Smooth muscle cell of the brain vasculature (primary cell): ENCODE results near the gene ZDHHC14.
"Not testable (repeated sequence)": the region's sequence is repeated elsewhere in the genome, so short reads cannot be mapped to it uniquely, and the experiment has no call there.

Experiments used
- DNase-seq: peaks from one replicate; pipeline ENCODE4 v3.0.0-alpha.2; 2012; ENCODE audit warnings: low read depth, low spot score

Gene ZDHHC14

DNA sequence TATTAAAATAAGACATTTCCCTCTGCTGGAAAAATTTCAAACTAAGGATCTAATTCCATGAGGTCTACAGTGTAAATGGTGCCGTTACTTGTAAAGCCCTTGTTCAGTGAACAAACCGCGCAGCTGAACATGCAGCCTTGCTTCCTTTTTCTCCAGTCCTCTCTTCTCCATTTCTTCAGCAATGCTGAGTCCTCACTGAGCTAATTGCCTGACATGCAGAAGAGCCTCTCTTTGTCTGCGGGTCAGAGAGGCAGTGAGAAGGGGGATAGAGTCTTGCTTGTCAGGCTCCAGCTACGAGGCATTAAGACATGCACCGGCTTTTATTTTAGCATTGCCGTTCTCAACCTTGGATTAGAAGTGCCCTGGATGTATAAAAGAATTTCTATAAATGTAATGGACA is 25.7 kb downstream of the ZDHHC14 start:
- DNase-seq = no peak

DNA sequence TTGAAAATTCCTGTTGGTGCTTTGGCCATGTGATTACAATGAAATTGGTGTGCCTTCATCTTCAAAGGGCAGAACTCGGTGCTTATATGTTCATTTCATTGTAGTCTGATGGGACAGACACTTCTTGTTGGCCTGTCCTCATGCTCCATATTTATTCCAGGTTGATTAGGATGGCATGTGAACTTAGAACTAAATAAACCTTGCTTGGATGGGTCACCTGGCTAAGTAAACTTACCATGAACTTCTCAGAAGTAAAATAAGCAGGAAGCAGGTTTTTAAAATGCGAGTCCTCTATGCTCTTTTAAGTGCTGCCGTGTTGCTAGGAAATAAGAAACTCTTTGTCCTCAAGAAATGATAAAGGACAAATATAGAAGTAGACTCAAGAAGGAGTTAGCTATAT is 26.7 kb downstream of the ZDHHC14 start:
- no peak for DNase-seq

DNA sequence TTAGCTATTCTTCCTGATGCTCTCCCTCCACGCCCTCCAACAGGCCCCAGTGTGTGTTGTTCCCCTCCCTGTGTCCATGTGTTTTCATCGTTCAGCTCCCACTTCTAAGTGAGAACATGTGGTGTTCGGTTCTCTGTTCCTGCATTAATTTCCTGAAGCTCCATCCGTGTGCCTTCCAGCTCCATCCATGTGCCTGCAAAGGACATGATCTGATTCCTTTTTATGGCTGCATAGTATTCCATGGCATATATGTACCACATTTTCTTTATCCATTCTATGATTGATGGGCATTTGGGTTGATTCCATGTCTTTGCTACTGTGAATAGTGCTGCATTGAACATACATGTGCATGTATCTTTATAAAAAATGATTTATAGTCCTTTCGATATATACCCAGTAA is 27.4 kb downstream of the ZDHHC14 start:
- not testable (repeated sequence) for DNase-seq

DNA sequence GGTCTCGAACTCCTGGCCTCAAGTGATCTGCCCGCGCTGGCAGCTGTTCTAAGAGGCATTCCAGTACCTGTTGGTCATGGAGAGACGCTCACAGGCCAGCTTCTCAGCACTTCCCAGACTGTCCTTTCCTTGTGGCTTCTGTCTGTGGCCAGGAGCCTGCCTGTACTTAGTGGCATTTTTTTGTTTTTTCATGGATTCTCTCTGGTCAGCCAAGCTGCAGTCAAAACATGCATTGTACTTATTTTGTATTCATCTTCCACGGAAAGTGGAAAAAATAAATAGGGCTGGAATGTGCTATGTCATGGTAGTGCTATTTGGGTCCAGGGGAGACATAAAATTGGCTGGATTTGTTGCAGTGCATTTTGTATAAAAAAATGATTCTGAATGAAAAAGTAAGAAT is 29.1 kb downstream of the ZDHHC14 start:
- DNase-seq = no peak

DNA sequence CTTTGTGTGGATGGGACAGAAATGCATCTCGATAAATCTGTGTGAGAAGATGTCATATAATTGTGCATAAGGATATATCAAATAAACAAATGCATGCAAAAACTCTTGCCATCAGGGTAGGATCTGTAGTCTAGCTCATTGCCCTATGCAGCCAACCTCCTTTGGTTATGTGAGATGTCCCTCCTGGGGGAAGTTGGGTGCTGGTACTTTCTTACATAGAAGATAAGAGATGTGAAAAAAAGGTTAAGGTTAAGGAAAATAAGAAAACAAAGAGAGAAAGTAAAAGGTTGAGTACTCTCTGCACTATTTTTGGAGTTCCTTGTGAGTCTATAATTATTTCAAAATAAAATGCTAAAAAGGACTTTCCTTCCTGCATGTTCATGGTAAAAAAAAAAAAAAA is 30.4 kb downstream of the ZDHHC14 start:
- no peak for DNase-seq

DNA sequence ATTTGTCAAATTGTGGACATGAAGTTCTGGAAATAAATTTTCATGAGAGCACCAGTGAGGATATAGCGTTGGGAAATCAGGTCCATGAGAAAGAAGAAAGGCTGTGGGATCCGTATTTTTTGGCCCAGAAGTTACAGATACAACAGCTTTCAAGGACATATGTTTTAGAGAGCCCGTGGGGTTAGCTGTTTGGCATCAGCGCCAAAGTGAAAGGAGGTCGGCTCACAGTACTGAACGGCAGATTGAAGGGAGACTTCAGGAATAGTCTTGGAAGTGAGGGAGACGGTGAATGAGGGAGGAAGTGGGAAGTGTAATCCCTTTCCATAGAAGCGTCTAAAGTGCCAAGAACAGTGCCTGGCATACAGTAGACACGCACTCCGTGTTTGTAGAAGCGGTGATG is 31.8 kb downstream of the ZDHHC14 start:
- no peak for DNase-seq

DNA sequence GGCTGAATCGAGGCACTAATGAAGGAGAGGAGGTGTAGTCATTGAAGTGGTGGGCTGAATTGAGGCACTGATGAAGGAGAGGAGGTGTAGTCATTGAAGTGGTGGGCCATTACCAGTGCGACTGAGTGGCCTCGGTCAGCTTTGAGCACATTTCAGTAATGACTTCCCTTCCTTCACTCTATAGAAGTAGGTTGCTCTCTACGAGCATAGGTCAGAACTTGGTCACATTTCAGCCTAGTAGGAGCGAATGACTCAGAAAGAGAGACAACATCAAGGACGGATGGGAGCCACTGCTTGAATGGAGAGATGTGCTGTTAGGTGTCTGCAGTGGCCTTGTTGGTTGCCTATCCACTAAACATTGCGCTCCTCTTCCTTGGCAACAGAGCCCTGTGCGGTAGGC is 39.5 kb downstream of the ZDHHC14 start:
- no peak for DNase-seq

DNA sequence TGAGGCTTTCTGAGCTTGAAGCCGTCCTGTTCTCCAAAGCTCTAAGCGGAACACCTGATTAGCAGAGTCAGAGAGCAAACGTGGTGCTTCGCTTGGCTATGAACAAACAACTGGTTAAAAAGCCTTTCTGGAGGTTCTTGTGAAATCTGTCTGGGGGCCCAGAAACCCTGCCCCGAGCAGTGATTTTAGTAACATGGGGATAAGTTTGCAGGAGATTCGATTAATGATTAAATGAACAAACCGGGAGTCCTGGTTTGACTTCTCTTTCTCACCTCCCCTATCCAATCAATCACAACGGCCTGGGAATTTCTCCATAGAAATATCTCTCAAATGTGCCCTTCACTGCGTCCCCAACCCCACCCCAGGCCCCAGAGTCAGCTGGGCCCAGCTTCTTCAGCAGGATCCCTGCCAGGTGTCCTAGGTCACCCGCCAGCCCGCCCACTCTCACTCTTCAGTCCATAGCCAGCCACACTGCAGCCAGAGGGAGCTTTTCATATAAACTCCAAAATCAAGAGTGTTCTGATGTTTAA is 43.6 kb downstream of the ZDHHC14 start:
- DNase-seq = no peak

DNA sequence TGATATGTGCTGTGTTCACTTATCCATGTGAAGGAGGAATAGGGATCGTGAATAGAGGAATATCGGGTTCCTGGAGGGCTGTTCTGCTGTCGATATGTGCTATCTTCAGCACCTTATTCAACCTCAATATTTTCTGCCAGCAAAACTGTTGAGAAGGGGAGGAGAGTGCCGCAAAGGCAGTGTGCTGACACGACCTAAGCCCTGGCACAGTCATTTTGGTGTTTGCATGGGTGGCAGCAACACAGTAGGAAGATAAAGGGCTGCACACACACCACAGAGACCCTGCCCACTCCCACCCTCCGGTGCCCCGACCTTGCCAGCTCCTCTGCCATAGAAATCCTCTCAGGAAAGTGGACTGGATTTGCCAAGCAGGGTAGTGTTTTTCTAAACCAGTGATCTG is 47.0 kb downstream of the ZDHHC14 start:
- no peak for DNase-seq

DNA sequence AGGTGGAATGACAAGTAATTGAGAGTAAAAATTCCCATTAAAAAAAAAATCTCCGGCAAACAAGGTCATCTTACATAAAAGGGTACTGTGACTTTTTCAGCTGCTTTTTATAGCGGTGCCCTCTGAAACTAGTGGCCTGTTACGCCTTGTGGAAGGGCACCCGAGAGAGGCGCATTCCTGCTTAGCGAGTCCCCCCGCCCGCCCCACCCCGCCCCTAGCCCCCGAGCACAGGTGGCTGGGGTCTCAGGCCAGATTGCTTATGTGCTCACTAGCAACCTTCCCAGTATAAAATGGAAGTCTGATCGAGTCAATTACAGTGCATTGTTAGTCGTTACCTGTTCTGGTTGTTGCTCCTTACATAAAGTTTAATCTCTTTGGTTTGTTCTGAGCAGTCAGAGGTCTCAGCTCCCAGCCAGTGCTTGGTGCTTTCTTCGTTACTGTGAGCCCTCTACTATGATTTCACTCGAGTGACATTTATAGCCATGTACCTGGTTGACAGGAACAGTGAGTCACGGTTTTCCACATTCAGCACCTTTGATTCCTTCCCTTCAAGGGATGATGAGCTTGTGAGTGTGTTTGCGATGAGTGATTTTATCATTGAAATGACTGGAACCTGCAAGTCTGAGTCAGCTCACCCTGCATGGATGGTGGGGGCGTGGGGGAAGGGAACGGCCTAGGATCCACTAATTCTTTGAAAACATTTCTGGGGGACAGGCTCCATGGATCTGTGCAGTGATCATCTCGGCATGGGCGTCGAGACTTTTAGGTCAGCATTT is 47.6 kb downstream of the ZDHHC14 start:
- DNase-seq = no peak

DNA sequence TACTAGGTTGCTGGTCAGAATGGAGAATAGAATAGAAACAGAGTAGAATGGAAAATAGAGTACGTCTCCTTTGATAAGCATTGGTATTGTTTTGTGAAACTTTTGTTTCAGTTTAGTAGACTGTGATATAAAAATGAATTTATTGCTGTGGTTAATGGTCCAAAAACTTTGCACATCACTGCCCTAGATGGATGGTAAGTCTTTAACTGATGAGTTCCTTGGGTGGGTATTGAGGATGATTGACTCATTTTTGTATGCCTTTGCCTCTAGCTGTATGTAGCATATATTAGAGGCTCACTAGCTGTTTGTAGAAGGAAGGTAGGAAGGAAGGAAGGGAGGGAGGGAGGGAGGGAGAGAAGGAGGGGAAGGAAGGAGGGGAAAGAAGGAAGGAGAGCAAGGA is 48.3 kb downstream of the ZDHHC14 start:
- no peak for DNase-seq

DNA sequence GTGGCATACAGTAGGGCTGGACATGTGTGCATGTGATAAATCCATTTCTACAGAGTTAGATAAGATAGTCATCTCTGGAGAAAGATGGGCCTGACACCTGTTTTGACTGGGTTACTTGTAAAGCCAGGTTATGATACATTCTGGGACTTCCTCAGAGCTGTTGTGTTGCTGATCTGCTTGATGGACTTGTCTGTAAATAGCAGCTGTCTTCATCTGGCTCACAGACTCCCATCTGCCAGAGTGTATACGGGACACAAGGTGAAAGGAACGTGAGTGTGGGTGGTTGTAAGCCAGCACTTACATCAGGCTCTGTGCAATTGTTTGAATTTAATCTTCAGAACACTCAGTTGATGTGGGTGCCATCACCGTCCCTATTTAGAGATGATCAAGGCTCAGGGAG is 49.8 kb downstream of the ZDHHC14 start:
- DNase-seq = no peak

DNA sequence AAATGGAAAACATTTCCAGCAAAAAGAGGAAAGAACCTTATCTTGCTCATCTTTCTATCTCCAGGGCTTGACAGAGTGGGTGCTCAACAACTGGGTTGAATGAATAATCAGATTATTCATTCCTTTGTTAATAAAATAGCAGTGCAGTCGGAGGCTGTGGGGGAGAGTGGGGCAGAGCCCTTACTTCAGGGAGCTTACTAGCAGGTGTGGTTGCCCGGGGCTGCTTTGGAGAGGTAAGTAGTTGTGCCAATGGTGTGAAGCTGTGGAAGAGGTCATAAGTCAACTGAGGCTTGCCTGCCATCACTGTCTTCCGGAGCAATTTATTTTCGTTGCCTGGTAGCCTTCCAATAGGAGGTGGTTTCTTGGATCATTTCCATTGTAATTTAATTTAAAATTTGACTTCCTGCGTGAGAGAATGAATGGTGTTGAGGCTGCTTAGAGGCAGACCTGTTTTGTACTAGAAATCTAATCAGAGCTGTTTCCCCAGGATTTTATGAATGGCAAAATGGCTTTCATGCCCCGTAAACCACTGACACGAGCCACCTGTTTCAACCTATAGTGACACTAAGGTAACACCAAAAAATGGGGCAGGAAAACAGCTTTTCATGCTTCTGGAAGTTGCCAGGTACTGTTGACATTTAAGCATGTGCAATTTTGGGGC is 51.4 kb downstream of the ZDHHC14 start:
- no peak for DNase-seq

DNA sequence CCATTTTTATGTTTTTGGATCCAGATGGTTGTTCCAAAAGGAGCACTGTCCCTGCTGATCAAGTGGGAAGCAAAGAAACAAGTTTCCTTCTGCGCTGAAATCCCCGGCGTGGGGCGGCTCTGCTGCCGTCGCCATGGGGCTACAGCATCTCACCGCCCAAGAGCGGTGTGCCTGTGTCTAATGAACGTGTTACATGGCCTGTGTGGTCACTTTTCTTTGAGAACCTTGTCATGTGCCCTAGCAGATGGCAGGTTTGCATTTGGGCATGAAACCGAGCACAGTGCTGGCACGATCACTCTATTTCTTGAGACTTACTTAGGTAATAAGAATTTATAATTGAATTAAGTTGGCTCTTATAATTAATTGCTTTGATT is 51.9 kb downstream of the ZDHHC14 start:
- no peak for DNase-seq

DNA sequence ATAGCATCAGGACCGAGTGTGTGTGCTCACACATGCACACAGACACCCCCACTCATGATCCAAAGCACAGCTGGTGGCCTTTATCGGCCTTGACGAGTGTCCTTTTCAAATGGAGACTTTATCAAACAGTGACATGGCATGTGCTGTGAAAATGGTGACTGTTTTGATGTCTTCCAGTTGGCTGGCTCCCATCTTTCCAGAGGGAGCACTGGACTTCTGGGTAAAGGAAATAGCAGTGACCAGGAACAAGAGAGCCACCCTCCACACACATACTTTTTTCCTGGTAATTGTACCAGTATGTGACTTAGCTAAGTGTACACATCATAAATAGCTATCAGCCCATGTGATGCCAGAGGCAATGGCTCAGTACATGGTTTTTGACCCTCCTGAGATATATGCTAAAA is 52.7 kb downstream of the ZDHHC14 start:
- no peak for DNase-seq

DNA sequence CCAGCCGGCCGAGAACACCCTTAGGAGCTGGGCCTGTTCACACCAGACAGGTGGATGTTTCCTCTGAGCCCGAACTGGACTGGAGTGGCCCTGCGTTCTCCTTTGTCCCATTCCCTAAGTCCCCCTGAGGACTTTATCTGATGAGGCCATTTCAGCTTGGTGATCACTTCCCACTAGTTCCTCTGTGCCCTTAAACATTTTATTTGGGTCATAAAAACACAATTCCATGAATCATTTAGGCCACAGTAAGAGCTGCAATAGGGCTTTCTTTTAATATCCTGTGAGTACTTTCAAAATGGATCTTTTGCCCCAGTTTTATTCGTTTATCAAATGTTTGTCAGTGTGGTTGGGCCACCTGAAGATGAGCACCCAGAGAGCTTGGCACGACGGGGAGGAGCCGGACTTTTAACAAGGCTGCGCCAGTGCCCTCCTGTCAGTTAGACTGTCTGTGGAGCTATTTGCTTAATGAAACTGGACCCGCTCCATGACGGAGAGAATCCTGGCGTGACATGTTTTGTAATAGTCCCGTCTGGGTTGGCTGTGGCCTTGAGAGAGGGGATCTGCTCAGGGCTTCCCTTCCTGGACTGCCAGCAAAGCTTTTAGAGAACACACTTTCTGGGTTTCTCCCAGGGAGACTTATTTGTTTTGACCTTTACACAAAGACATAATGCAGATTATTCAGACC is 53.5 kb downstream of the ZDHHC14 start:
- DNase-seq = no peak

DNA sequence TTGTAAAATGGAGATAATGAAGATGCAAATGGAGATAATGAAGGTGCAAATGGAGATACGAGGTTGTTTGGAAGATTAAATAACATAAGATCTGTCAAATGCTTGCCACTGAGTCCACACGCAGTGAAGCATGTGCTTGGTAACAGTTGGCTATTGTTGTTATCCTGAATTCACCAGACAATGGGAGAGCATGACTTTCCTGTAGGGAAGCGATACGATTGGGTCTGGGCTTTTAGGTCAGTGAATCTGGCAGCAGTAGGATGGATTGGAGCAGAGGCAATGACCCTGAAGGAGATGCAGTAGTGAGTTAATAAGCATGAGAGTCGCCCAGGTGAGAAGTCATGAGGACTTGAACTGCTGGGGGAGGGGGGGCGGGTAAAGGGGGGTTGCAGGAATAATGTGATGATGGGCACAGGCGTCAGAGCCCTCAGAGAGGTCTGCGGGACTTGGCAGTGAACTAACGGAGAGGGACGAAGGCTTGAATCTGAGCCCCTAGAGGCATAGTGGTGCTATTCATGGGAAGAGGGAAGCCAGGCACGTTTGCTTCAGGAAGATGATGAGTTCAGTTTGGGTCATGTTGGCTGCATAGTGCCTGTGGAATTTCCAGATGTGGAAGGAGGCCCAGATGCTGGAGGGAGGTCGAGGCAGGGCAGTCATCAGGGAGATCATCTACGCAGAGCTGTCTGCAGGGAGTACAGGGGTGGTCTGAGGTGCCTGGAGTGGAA is 55.4 kb downstream of the ZDHHC14 start:
- no peak for DNase-seq

DNA sequence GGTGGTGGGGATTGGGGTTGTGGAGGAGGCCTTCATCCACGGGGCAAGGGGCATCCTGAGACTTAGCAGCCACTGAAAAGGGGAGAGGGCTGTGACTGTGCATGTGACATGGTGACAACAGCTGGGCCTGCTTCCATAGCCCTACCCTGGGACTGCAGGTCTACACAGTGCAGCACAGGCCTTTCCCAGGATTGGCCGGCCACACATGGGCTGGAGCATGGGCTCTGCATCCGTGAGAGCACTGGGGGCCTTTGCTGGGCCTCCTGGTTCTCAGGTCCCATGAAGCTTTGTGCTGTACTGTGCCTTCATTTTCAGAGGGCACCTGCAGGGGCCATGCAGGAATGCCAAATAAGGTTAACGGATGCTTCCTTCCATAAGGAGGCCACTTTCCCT is 56.0 kb downstream of the ZDHHC14 start:
- no peak for DNase-seq

DNA sequence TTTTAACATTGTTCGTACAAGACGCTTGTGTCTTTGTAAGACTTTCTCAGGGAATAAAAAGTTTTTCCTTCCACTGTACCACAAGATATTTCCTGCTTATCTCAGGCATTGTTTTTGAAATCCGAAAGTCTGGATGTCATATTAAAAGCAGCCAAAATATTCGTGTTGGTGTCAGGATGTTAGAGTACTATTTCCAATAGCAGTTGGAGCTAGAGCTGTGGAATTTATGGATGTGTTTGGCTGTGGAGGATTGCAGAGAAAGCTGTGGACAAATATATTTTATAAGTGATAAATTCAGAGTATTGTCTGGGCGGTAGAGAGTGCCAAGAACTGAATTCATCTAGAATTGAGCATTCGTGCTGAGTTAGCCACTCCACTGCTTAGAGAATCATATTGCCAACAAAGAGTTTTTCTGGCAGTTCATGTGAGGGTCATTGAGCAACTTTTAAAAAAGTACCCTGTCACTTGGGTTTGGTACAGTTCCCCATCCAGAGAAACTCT is 57.7 kb downstream of the ZDHHC14 start:
- no peak for DNase-seq

DNA sequence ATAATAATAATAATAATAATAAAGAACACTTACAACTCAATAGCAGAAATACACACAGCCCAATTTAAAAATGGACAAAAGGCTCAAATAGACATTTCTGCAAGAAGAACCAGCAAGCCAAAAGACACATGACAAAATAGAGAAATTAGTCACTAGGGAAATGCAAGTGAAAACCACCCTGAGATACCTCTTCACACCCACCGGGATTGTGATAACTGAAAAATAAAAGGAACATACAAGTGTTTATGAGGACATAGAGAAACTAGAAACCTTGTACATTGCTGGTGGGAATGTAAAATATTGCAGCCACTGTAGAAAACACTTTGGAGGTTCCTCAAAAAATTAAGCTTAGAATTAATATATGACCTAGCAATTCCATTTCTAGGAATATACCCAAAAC is 59.2 kb downstream of the ZDHHC14 start:
- no peak for DNase-seq

DNA sequence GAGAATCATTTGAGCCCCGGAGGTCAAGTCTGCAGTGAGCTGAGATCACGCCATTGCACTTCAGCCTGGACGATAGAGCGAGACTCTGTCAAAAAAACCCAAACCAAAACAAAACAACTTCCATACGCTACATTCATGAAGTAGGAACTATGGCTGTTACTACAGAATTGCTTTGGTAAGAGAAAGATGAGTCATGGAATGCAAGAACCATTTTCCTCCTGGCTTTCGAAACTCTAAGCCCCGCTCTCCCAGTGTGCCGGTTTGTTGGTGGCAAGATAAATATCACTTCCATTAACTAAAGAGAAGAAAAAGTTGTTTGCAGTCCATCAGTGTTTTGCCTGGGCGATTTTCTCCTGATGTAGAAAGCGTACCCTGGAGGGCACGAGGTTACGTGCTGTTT is 61.3 kb downstream of the ZDHHC14 start:
- DNase-seq = no peak
